ENCODE measurements around the gene NGF.

GRCh38 chr1:115338457-115338820 is 390 bp upstream of the NGF start:
- TF ChIP-seq TCF4 (CRISPR knock-in tag; IDR thresholded peaks at IDR 0.05; ENCODE audit: borderline replicate concordance) (no peak), ZFP3 (CRISPR knock-in tag; IDR thresholded peaks at IDR 0.05) (no peak), ZC3H10 (CRISPR knock-in tag; IDR thresholded peaks at IDR 0.05) (no peak), SNAI2 (CRISPR knock-in tag; IDR thresholded peaks at IDR 0.05) (no peak), ARNTL (CRISPR knock-in tag; IDR thresholded peaks at IDR 0.05; ENCODE audit: borderline replicate concordance, low read depth) (no peak), RARB (CRISPR knock-in tag; IDR thresholded peaks at IDR 0.05) (no peak), ISL1 (CRISPR knock-in tag; IDR thresholded peaks at IDR 0.05) (no peak), ZFP30 (CRISPR knock-in tag; IDR thresholded peaks at IDR 0.05) (no peak), CSRNP3 (CRISPR knock-in tag; IDR thresholded peaks at IDR 0.05) (no peak), GLIS3 (CRISPR knock-in tag; IDR thresholded peaks at IDR 0.05) (no peak)
- TF ChIP-seq, protein P1, sequence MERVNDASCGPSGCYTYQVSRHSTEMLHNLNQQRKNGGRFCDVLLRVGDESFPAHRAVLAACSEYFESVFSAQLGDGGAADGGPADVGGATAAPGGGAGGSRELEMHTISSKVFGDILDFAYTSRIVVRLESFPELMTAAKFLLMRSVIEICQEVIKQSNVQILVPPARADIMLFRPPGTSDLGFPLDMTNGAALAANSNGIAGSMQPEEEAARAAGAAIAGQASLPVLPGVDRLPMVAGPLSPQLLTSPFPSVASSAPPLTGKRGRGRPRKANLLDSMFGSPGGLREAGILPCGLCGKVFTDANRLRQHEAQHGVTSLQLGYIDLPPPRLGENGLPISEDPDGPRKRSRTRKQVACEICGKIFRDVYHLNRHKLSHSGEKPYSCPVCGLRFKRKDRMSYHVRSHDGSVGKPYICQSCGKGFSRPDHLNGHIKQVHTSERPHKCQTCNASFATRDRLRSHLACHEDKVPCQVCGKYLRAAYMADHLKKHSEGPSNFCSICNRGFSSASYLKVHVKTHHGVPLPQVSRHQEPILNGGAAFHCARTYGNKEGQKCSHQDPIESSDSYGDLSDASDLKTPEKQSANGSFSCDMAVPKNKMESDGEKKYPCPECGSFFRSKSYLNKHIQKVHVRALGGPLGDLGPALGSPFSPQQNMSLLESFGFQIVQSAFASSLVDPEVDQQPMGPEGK (CRISPR knock-in tag; IDR thresholded peaks at IDR 0.05; ENCODE audit: borderline replicate concordance): no peak
- TF ChIP-seq, protein P2, sequence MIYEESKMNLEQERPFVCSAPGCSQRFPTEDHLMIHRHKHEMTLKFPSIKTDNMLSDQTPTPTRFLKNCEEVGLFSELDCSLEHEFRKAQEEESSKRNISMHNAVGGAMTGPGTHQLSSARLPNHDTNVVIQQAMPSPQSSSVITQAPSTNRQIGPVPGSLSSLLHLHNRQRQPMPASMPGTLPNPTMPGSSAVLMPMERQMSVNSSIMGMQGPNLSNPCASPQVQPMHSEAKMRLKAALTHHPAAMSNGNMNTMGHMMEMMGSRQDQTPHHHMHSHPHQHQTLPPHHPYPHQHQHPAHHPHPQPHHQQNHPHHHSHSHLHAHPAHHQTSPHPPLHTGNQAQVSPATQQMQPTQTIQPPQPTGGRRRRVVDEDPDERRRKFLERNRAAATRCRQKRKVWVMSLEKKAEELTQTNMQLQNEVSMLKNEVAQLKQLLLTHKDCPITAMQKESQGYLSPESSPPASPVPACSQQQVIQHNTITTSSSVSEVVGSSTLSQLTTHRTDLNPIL (CRISPR knock-in tag; IDR thresholded peaks at IDR 0.05; ENCODE audit: low read depth): no peak

Data from SK-N-SH treated with all-trans-retinoic acid at 6 μM for 48 hours (cell line).